ENCODE measurements around the gene AMBP.

Gene AMBP

GRCh38 chr9:114088571-114089170 is 10.6 kb upstream of the AMBP start:
- TF ChIP-seq CTCF (IDR thresholded peaks at IDR 0.05) (no peak), ZFX (IDR thresholded peaks at IDR 0.05; ENCODE audit: borderline replicate concordance) (no peak)
- peak overlapping the region; percentile 100 for H3K27ac ChIP-seq

GRCh38 chr9:114087721-114088120 is 9.6 kb upstream of the AMBP start:
- TF ChIP-seq CTCF (IDR thresholded peaks at IDR 0.05) = no peak
- H3K27ac ChIP-seq = peak overlapping the region; percentile 100

- TF ChIP-seq CTCF (IDR thresholded peaks at IDR 0.05) = no peak
- TF ChIP-seq ZFX (IDR thresholded peaks at IDR 0.05; ENCODE audit: borderline replicate concordance) = no peak
- H3K27ac ChIP-seq = peak overlapping the region; percentile 100
These were observed 8.5 kb upstream of the AMBP start for GRCh38 chr9:114086607-114087006.

GRCh38 chr9:114086009-114086408 is 7.9 kb upstream of the AMBP start:
- H3K27ac ChIP-seq = peak overlapping the region; percentile 100
- TF ChIP-seq ZFX (IDR thresholded peaks at IDR 0.05; ENCODE audit: borderline replicate concordance) (no peak), CTCF (IDR thresholded peaks at IDR 0.05) (no peak)

GRCh38 chr9:114085387-114085789 is 7.3 kb upstream of the AMBP start:
- H3K27ac ChIP-seq = peak overlapping the region; percentile 100
- TF ChIP-seq CTCF (IDR thresholded peaks at IDR 0.05) (no peak), ZFX (IDR thresholded peaks at IDR 0.05; ENCODE audit: borderline replicate concordance) (no peak)

- TF ChIP-seq CTCF (IDR thresholded peaks at IDR 0.05) (no peak), ZFX (IDR thresholded peaks at IDR 0.05; ENCODE audit: borderline replicate concordance) (no peak)
- peak overlapping the region; percentile 100 for H3K27ac ChIP-seq
These were observed 6.4 kb upstream of the AMBP start for GRCh38 chr9:114084282-114085073.

GRCh38 chr9:114083666-114084065 is 5.6 kb upstream of the AMBP start:
- TF ChIP-seq ZFX (IDR thresholded peaks at IDR 0.05; ENCODE audit: borderline replicate concordance) = no peak
- no peak for TF ChIP-seq CTCF (IDR thresholded peaks at IDR 0.05)
- peak overlapping the region; percentile 100 for H3K27ac ChIP-seq

Measured in 22Rv1 (cell line).